Measurements from ENCODE around the gene FAM209B.

GRCh38 chr20:56537997-56538396 lies 5.0 kb downstream of the FAM209B start:
- TF ChIP-seq CTCF (IDR thresholded peaks at IDR 0.05 in 4 of 5, conservative IDR thresholded peaks at IDR 0.05 in 1 of 5) (no peak), POLR2A (IDR thresholded peaks at IDR 0.05) (no peak)

Measured in gastrocnemius medialis (tissue), 4 donors.